GM23338 (cell line): ENCODE data around the gene BCCIP. TPM values are rescaled to one million over a fixed set of nuclear protein-coding genes. Genes with fewer than 3 reads are reported as not detected.

Experiments used
- ATAC-seq: fragments of 200-7000 bp; cut with Tn5 transposase; 3 replicates; pipeline ENCODE4 v1.9.1; 2020
- DNase-seq: peaks from one replicate; pipeline ENCODE4 v3.0.0-alpha.2; 2015; ENCODE audit warnings: low spot score
- H2AFZ ChIP-seq: fragments of 200-600 bp; sonication (generic); 2 replicates; pipeline ENCODE4 v1.8.0; 2016; ENCODE audit warnings: antibody characterized with exemption, mild to moderate bottlenecking, moderate library complexity
- H3F3A ChIP-seq: fragments of 200-600 bp; sonication (generic); replicated peaks from 2 replicates; pipeline ENCODE4 v1.8.0; 2017; ENCODE audit warnings: antibody characterized with exemption, mixed run types, low read depth
- H3K27ac ChIP-seq: fragments of 200-600 bp; sonication (generic); 2 replicates; pipeline ENCODE4 v1.6.1; 2016; ENCODE audit warnings: low read depth
- H3K27me3 ChIP-seq: fragments of 200-600 bp; sonication (generic); 2 replicates; pipeline ENCODE4 v1.8.0; 2016; ENCODE audit warnings: mild to moderate bottlenecking, mixed run types, moderate library complexity; ENCODE audit not compliant: insufficient read depth
- H3K36me3 ChIP-seq: fragments of 200-600 bp; sonication (generic); 2 replicates; pipeline ENCODE4 v1.8.0; 2016; ENCODE audit warnings: mild to moderate bottlenecking; ENCODE audit not compliant: insufficient read depth
- H3K4me1 ChIP-seq: fragments of 200-600 bp; sonication (generic); 2 replicates; pipeline ENCODE4 v1.8.0; 2016; ENCODE audit warnings: mild to moderate bottlenecking, moderate library complexity; ENCODE audit not compliant: insufficient read depth
- H3K4me2 ChIP-seq: fragments of 200-600 bp; sonication (generic); 2 replicates; pipeline ENCODE4 v1.7.1; 2017; ENCODE audit warnings: mixed run types
- H3K4me3 ChIP-seq: fragments of 200-600 bp; sonication (generic); 2 replicates; pipeline ENCODE4 v1.6.1; 2016; ENCODE audit warnings: mixed run types
- H3K79me2 ChIP-seq: fragments of 200-600 bp; sonication (generic); replicated peaks from 2 replicates; pipeline ENCODE4 v1.8.0; 2017; ENCODE audit warnings: mild to moderate bottlenecking; ENCODE audit not compliant: insufficient read depth
- H3K9me2 ChIP-seq: fragments of 200-600 bp; sonication (generic); 2 replicates; pipeline ENCODE4 v1.8.0; 2017; ENCODE audit not compliant: insufficient read depth
- H4K20me1 ChIP-seq: fragments of 200-600 bp; sonication (generic); replicated peaks from 2 replicates; pipeline ENCODE4 v1.8.0; 2017; ENCODE audit warnings: mild to moderate bottlenecking; ENCODE audit not compliant: insufficient read depth
- H3K27ac Mint-ChIP-seq: 2 replicates; pipeline ENCODE4 v1.8.0; 2020; ENCODE audit warnings: inconsistent platforms, mild to moderate bottlenecking, moderate library complexity, mixed read lengths
- H3K27me3 Mint-ChIP-seq: 3 replicates; pipeline ENCODE4 v1.8.0; 2022; ENCODE audit warnings: low read depth, mild to moderate bottlenecking, moderate library complexity, mixed read lengths, inconsistent platforms; ENCODE audit not compliant: insufficient read depth, poor library complexity
- H3K36me3 Mint-ChIP-seq: 3 replicates; pipeline ENCODE4 v1.8.0; 2021; ENCODE audit warnings: low read depth, mild to moderate bottlenecking, inconsistent platforms, moderate library complexity, mixed read lengths
- H3K4me1 Mint-ChIP-seq: 3 replicates; pipeline ENCODE4 v1.8.0; 2020; ENCODE audit warnings: mild to moderate bottlenecking, inconsistent platforms, mixed read lengths
- H3K4me3 Mint-ChIP-seq: 3 replicates; pipeline ENCODE4 v1.8.0; 2021; ENCODE audit warnings: moderate library complexity, mild to moderate bottlenecking, inconsistent platforms, mixed read lengths
- H3K9me3 Mint-ChIP-seq: 3 replicates; pipeline ENCODE4 v1.8.0; 2020; ENCODE audit warnings: moderate library complexity, mild to moderate bottlenecking, inconsistent platforms, mixed read lengths
- CREB1 ChIP-seq: fragments of 250-450 bp; sonication (Bioruptor Pico); IDR thresholded peaks from 2 replicates; pipeline ENCODE4 v1.5.0; 2020; ENCODE audit warnings: low read depth, mild to moderate bottlenecking, moderate library complexity
- EZH2 ChIP-seq: fragments of 200-600 bp; sonication (generic); IDR thresholded peaks from one replicate; pipeline ENCODE4 v1.8.0; 2017; ENCODE audit warnings: antibody characterized with exemption, mild to moderate bottlenecking, low read depth; ENCODE audit not compliant: unreplicated experiment
- JUNB ChIP-seq: IDR thresholded peaks from one replicate; pipeline ENCODE4 v1.6.1; 2016; ENCODE audit warnings: antibody characterized with exemption; ENCODE audit not compliant: unreplicated experiment
- NANOG ChIP-seq: IDR thresholded peaks from 2 replicates; pipeline ENCODE4 v1.6.1; 2016; ENCODE audit warnings: antibody characterized with exemption, borderline replicate concordance
- POLR2AphosphoS5 ChIP-seq: IDR thresholded peaks from 2 replicates; pipeline ENCODE4 v1.6.1; 2016; ENCODE audit warnings: antibody characterized with exemption, low read depth
- STAT1 ChIP-seq: IDR thresholded peaks from one replicate; pipeline ENCODE4 v1.6.1; 2016; ENCODE audit warnings: antibody characterized with exemption; ENCODE audit not compliant: unreplicated experiment
- ZNF114 ChIP-seq: fragments of 250-450 bp; sonication (Bioruptor Pico); IDR thresholded peaks from 2 replicates; pipeline ENCODE4 v1.5.0; 2020; ENCODE audit warnings: mild to moderate bottlenecking, moderate library complexity
- ZNF331 ChIP-seq: fragments of 250-450 bp; sonication (Bioruptor Pico); IDR thresholded peaks from 2 replicates; pipeline ENCODE4 v1.5.0; 2020; ENCODE audit warnings: low read depth, mild to moderate bottlenecking, moderate library complexity
- polyA plus RNA-seq: library from polyadenylated mRNA; unstranded; fragments of >200 nt; fragmentation: Nextera tagmentation; extraction: Ambion mirVana; gene quantifications from 2 replicates; pipeline ENCODE4 v1.2.1, GENCODE V29; 2016
- total RNA-seq: library from RNA; depleted of rRNA; stranded (reverse); fragments of >200 nt; shearing (Covaris generic); gene quantifications from 2 replicates; pipeline ENCODE4 v1.2.3, GENCODE V29; 2014
- TF ChIP-seq, protein P1 (sequence below): fragments of 250-450 bp; sonication (Bioruptor Pico); IDR thresholded peaks from 2 replicates; pipeline ENCODE4 v1.5.0; 2020; ENCODE audit warnings: mild to moderate bottlenecking, moderate library complexity

The BCCIP gene
- total and polyA plus RNA-seq, 2 experiments from 2014 or later, result 98.6 to 214 TPM

DNA sequence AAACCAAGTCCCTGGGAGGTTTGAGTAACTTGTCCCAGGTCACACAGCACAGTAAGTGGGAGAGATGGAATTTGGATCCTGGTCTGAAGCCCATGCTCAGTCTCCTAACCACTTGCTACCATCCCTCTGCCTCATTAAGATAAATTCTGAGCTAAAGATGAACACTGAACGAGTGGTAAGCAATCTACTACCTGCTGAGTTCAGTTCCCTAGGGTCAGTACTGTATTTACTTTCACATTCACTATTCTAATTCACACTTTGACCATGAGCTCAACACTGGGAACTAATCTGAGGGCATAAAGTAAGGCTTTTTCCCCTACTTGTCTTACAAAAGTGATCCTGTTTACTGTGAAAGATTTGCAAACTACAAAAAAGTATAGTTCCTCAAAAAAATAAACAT lies 2.6 kb upstream of the BCCIP start (continued):
- TF ChIP-seq, protein P1, sequence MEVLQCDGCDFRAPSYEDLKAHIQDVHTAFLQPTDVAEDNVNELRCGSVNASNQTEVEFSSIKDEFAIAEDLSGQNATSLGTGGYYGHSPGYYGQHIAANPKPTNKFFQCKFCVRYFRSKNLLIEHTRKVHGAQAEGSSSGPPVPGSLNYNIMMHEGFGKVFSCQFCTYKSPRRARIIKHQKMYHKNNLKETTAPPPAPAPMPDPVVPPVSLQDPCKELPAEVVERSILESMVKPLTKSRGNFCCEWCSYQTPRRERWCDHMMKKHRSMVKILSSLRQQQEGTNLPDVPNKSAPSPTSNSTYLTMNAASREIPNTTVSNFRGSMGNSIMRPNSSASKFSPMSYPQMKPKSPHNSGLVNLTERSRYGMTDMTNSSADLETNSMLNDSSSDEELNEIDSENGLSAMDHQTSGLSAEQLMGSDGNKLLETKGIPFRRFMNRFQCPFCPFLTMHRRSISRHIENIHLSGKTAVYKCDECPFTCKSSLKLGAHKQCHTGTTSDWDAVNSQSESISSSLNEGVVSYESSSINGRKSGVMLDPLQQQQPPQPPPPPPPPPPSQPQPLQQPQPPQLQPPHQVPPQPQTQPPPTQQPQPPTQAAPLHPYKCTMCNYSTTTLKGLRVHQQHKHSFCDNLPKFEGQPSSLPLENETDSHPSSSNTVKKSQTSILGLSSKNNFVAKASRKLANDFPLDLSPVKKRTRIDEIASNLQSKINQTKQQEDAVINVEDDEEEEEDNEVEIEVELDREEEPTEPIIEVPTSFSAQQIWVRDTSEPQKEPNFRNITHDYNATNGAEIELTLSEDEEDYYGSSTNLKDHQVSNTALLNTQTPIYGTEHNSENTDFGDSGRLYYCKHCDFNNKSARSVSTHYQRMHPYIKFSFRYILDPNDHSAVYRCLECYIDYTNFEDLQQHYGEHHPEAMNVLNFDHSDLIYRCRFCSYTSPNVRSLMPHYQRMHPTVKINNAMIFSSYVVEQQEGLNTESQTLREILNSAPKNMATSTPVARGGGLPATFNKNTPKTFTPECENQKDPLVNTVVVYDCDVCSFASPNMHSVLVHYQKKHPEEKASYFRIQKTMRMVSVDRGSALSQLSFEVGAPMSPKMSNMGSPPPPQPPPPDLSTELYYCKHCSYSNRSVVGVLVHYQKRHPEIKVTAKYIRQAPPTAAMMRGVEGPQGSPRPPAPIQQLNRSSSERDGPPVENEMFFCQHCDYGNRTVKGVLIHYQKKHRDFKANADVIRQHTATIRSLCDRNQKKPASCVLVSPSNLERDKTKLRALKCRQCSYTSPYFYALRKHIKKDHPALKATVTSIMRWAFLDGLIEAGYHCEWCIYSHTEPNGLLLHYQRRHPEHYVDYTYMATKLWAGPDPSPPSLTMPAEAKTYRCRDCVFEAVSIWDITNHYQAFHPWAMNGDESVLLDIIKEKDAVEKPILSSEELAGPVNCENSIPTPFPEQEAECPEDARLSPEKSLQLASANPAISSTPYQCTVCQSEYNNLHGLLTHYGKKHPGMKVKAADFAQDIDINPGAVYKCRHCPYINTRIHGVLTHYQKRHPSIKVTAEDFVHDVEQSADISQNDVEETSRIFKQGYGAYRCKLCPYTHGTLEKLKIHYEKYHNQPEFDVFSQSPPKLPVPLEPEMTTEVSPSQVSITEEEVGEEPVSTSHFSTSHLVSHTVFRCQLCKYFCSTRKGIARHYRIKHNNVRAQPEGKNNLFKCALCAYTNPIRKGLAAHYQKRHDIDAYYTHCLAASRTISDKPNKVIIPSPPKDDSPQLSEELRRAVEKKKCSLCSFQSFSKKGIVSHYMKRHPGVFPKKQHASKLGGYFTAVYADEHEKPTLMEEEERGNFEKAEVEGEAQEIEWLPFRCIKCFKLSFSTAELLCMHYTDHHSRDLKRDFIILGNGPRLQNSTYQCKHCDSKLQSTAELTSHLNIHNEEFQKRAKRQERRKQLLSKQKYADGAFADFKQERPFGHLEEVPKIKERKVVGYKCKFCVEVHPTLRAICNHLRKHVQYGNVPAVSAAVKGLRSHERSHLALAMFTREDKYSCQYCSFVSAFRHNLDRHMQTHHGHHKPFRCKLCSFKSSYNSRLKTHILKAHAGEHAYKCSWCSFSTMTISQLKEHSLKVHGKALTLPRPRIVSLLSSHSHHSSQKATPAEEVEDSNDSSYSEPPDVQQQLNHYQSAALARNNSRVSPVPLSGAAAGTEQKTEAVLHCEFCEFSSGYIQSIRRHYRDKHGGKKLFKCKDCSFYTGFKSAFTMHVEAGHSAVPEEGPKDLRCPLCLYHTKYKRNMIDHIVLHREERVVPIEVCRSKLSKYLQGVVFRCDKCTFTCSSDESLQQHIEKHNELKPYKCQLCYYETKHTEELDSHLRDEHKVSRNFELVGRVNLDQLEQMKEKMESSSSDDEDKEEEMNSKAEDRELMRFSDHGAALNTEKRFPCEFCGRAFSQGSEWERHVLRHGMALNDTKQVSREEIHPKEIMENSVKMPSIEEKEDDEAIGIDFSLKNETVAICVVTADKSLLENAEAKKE, result no peak
- TF ChIP-seq CREB1, result no peak
- no peak for TF ChIP-seq ZNF114 (CRISPR knock-in tag)
- TF ChIP-seq JUNB, result no peak
- no peak for TF ChIP-seq POLR2AphosphoS5
- TF ChIP-seq NANOG, result no peak
- no peak for TF ChIP-seq STAT1
- TF ChIP-seq EZH2, result no peak
- TF ChIP-seq ZNF331 (CRISPR knock-in tag), result no peak

DNA sequence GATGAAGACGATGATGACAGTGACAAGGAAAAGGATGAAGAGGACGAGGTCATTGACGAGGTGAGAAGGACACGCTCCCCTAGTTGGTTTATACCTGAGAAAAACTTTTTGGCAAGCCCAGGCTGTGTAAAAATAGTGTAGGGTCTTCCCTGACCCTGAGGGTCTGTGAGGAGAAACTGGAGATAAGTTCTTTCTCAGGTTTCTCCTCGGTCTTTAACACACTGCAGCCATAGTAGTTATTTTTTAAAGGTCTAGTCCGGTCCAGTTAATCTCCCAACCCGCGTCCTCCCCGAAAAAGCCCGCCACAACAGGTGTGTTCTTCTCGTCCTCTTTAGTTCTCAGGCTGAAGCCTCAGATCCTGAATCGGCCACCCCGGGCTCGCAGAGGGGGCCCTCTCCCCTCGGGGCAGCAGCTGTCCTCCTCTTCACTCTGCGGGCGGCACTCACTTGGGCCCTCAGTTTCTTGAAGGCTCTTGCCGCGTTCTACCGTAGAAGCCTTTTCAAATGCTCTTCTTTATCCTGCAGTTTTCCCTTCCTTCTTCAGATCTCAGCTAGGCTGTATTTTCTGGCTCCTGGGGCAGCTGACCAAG lies 411 bp downstream of the BCCIP start:
- H3K4me3 Mint-ChIP-seq, result no peak overlapping the region
- ATAC-seq, result peak; percentile 6; the same call in 2 of the 3 replicates
- Histone ChIP-seq H3K4me3 (peak overlapping the region; percentile 98), H3K27ac (peak overlapping the region; percentile 97), H3K4me1 (peaks cover 10% of the 10 kb centered on the region), H3K4me2 (peak overlapping the region; percentile 99), H4K20me1 (peaks cover 42% of the 10 kb centered on the region), H3K27me3 (no peaks in the 10 kb centered on the region), H2AFZ (peak overlapping the region; percentile 97), H3K36me3 (peaks cover 17% of the 10 kb centered on the region), H3K9me2 (no peaks in the 10 kb centered on the region), H3K79me2 (peaks cover 52% of the 10 kb centered on the region), H3F3A (no peaks in the 10 kb centered on the region)
- TF ChIP-seq ZNF114 (CRISPR knock-in tag) (no peak), EZH2 (no peak)
- DNase-seq, result peak; percentile 18
- peaks cover 5% of the 10 kb centered on the region; the same call in 2 of the 3 replicates for H3K4me1 Mint-ChIP-seq
- no peak overlapping the region for H3K27ac Mint-ChIP-seq
- H3K9me3 Mint-ChIP-seq, result no peaks in the 10 kb centered on the region
- peaks cover 2% of the 10 kb centered on the region for H3K27me3 Mint-ChIP-seq
- peaks cover 30% of the 10 kb centered on the region for H3K36me3 Mint-ChIP-seq
